Lung (tissue), 12 donors: ENCODE results near the gene OR14C36. TPM values are rescaled to one million over a fixed set of nuclear protein-coding genes. Genes with fewer than 3 reads are reported as not detected.

Experiments used
- ATAC-seq: fragments of 200-7000 bp; cut with Tn5 transposase; one replicate; pipeline ENCODE4 v1.9.1; 2020; ENCODE audit warnings: moderate number of reproducible peaks; ENCODE audit not compliant: insufficient read depth, low FRiP score
- DNase-seq, 3 donors: peaks; one replicate each; pipeline ENCODE4 v3.0.0-alpha.2; 2013 to 2017
- H3K27ac ChIP-seq, 2 donors: one replicate each; pipeline ENCODE4 v1.5.1; 2013; ENCODE audit warnings: mild to moderate bottlenecking in 2 of 2, moderate library complexity in 2 of 2, control low read depth in 1 of 2, inconsistent platforms in 1 of 2, low read depth in 1 of 2, low read length in 1 of 2
- H3K27me3 ChIP-seq, 3 donors: one replicate each; pipeline ENCODE4 v1.5.1; 2013; ENCODE audit warnings: low read length in 2 of 3; ENCODE audit not compliant: control insufficient read depth in 3 of 3, insufficient read depth in 3 of 3
- H3K36me3 ChIP-seq, 4 donors: one replicate each; pipeline ENCODE4 v1.5.1; 2013; ENCODE audit warnings: low read length in 4 of 4, mild to moderate bottlenecking in 1 of 4, moderate library complexity in 1 of 4; ENCODE audit not compliant: control insufficient read depth in 4 of 4, insufficient read depth in 4 of 4
- H3K4me1 ChIP-seq, 5 donors: one replicate each; pipeline ENCODE4 v1.5.1; 2013; ENCODE audit warnings: low read length in 5 of 5, mild to moderate bottlenecking in 2 of 5, moderate library complexity in 1 of 5; ENCODE audit not compliant: control insufficient read depth in 5 of 5, insufficient read depth in 5 of 5
- H3K4me3 ChIP-seq: one replicate; pipeline ENCODE4 v1.5.1; 2013; ENCODE audit warnings: mild to moderate bottlenecking, control low read depth, moderate library complexity
- H3K9ac ChIP-seq, 2 donors: one replicate each; pipeline ENCODE4 v1.5.1; 2013; ENCODE audit warnings: low read length in 2 of 2, control low read depth in 1 of 2; ENCODE audit not compliant: insufficient read depth in 1 of 2
- H3K9me3 ChIP-seq, 4 donors: one replicate each; pipeline ENCODE4 v1.5.1; 2013; ENCODE audit warnings: low read length in 3 of 4, mild to moderate bottlenecking in 1 of 4, moderate library complexity in 1 of 4; ENCODE audit not compliant: control insufficient read depth in 4 of 4, insufficient read depth in 3 of 4
- CTCF ChIP-seq: IDR thresholded peaks from 2 replicates; pipeline ENCODE4 v1.5.1; 2012; ENCODE audit warnings: mild to moderate bottlenecking; ENCODE audit errors: control extremely low read depth, extremely low read depth
- WGBS, 2 donors: extraction: QIAGEN DNeasy Blood & Tissue Kit; methylation state at CpG; one replicate each; pipeline ENCODE4 v1.1.7; 2013; 5-methylcytosine and 5-hydroxymethylcytosine counted together
- polyA plus RNA-seq, 2 donors: library from polyadenylated mRNA; stranded (reverse); fragments of 200-250 nt; gene quantifications; one replicate each; pipeline ENCODE4 v1.2.1, GENCODE V29; 2013
- total RNA-seq, 2 donors: library from RNA; depleted of rRNA in 1 of 2; stranded (reverse); fragments of >200 nt in 1 of 2; gene quantifications; one replicate each; pipeline ENCODE4 v1.2.1, GENCODE V29; 2014 to 2021
- donor health status: control.
- donor health status: control.
- donor health status: Bipolar disorder and iron deficiency.
- donor health status: healthy.
- donor health status: DM: yes; HTN: yes; CAD: no.

Gene OR14C36
- total and polyA plus RNA-seq, 4 donors, result not detected

GRCh38 chr1:248316796-248317195, 31.8 kb upstream of the OR14C36 start:
- no peak for TF ChIP-seq CTCF
- no peak for ATAC-seq
- 87 to 91% methylated on average over 11 of the region's 11 CpGs for WGBS, 2 donors
- no peaks in the 10 kb centered on the region for H3K36me3 ChIP-seq
- DNase-seq, result no peak
- no peak overlapping the region for H3K9ac ChIP-seq
- H3K27ac ChIP-seq, result no peak overlapping the region
- peaks cover 0 to 15% (median 3%) of the 10 kb centered on the region in 4 donors for H3K9me3 ChIP-seq
- H3K27me3 ChIP-seq, result no peaks in the 10 kb centered on the region
- H3K4me1 ChIP-seq, result no peaks in the 10 kb centered on the region
- no peak overlapping the region for H3K4me3 ChIP-seq

GRCh38 chr1:248324468-248324867, 24.1 kb upstream of the OR14C36 start, which contains the start of gene OR2M7:
Gene OR2M7 (minus strand): TSS chr1:248324568. CDS start chr1:248324568, 0 bp downstream.
- Histone ChIP-seq H3K4me1 (no peaks in the 10 kb centered on the region), H3K9me3 (peaks cover 0 to 7% (median 1%) of the 10 kb centered on the region in 4 donors), H3K9ac (no peak within 1 kb of the TSS), H3K27ac (no peak within 1 kb of the TSS), H3K36me3 (no peaks in the 10 kb centered on the region), H3K4me3 (no peak within 1 kb of the TSS), H3K27me3 (no peaks in the 10 kb centered on the region)
- TF ChIP-seq CTCF, result no peak
- ATAC-seq, result no peak
- no peak for DNase-seq
- WGBS, 2 donors, result 92 to 94% methylated on average over 1 of the region's 1 CpG

GRCh38 chr1:248343451-248343850, 5.1 kb upstream of the OR14C36 start:
- TF ChIP-seq CTCF, result no peak
- Histone ChIP-seq H3K4me3 (no peak overlapping the region), H3K36me3 (no peaks in the 10 kb centered on the region), H3K9me3 (no peaks in the 10 kb centered on the region), H3K9ac (no peak overlapping the region), H3K27ac (no peak overlapping the region), H3K4me1 (no peaks in the 10 kb centered on the region), H3K27me3 (no peaks in the 10 kb centered on the region)
- 46 to 49% methylated on average over 3 of the region's 3 CpGs for whole genome bisulfite sequencing, 2 donors
- no peak for ATAC-seq
- DNase-seq, result no peak

- Histone ChIP-seq H3K27ac (no peak overlapping the region), H3K9me3 (peaks cover 0 to 6% (median 0%) of the 10 kb centered on the region in 4 donors), H3K9ac (no peak overlapping the region), H3K36me3 (no peaks in the 10 kb centered on the region), H3K4me3 (no peak overlapping the region), H3K27me3 (no peaks in the 10 kb centered on the region), H3K4me1 (no peaks in the 10 kb centered on the region)
- DNase-seq (no peak), ATAC-seq (no peak)
- TF ChIP-seq CTCF, result no peak
- WGBS, 2 donors, result 81 to 87% methylated on average over 3 of the region's 3 CpGs
Observed at GRCh38 chr1:248359415-248359814, 10.8 kb downstream of the OR14C36 start.
